H1 (cell line): Measurements from ENCODE around the gene DYNLT5. TPM values are rescaled to one million over a fixed set of nuclear protein-coding genes. Genes with fewer than 3 reads are reported as not detected.

Source experiments
- CTCF ChIA-PET: fragments of 300-600 bp; sonication (Branson Sonifier 250); formaldehyde crosslinking; loops from one replicate; lab custom pipeline; 2021; ENCODE audit not compliant: partially characterized antibody; lab: Charles Lee
- POLR2A ChIA-PET: fragments of 300-600 bp; sonication (Branson Sonifier 250); formaldehyde crosslinking; loops from one replicate; lab custom pipeline; 2021; ENCODE audit warnings: inconsistent platforms; ENCODE audit not compliant: partially characterized antibody; lab: Charles Lee
- DNase-seq, 2 experiments: peaks; one replicate each; pipeline versions ENCODE4 v3.0.0 to v3.0.0-alpha.2; 2010 to 2022; ENCODE audit warnings: low spot score in 2 of 2, low read depth in 1 of 2, mixed read lengths in 1 of 2
- FAIRE-seq: peaks from 2 replicates; lab custom pipeline; 2011; peaks lifted over from hg19 to GRCh38; lab: Jason Lieb, UNC
- H2AFZ ChIP-seq: 2 replicates; pipeline ENCODE4 v1.8.1; 2012; ENCODE audit warnings: low read length, inconsistent platforms
- H2AK5ac ChIP-seq: 2 replicates; pipeline ENCODE4 v1.6.1; 2013; ENCODE audit warnings: low read depth, low read length
- H2BK120ac ChIP-seq: replicated peaks from 2 replicates; pipeline ENCODE3; 2013; ENCODE audit warnings: low read depth, low read length, inconsistent platforms
- H2BK12ac ChIP-seq: 2 replicates; pipeline ENCODE4 v1.6.1; 2013; ENCODE audit warnings: low read depth, low read length
- H2BK15ac ChIP-seq: 2 replicates; pipeline ENCODE4 v1.6.1; 2013; ENCODE audit warnings: low read length
- H2BK20ac ChIP-seq: 2 replicates; pipeline ENCODE4 v1.6.1; 2013; ENCODE audit warnings: low read length
- H2BK5ac ChIP-seq: 2 replicates; pipeline ENCODE4 v1.6.1; 2013; ENCODE audit warnings: low read depth, low read length
- H3K14ac ChIP-seq: 2 replicates; pipeline ENCODE4 v1.6.1; 2013; ENCODE audit warnings: inconsistent platforms; ENCODE audit not compliant: insufficient read length
- H3K18ac ChIP-seq: 2 replicates; pipeline ENCODE4 v1.6.1; 2013; ENCODE audit warnings: low read length; ENCODE audit errors: extremely low read depth
- H3K23ac ChIP-seq: 2 replicates; pipeline ENCODE4 v1.6.1; 2013; ENCODE audit warnings: inconsistent platforms; ENCODE audit not compliant: insufficient read length
- H3K23me2 ChIP-seq: 2 replicates; pipeline ENCODE4 v1.6.1; 2013; ENCODE audit warnings: low read depth, low read length
- H3K27ac ChIP-seq: 2 replicates; pipeline ENCODE4 v1.6.1; 2011; ENCODE audit warnings: low read depth, low read length, inconsistent platforms
- H3K27me3 ChIP-seq, 4 experiments: replicated peaks in 1 of 4; 1 replicate in 1 of 4; 2 replicates in 3 of 4; pipeline versions ENCODE4 v1.6.1 to v1.8.1; 2011 to 2013; ENCODE audit warnings: low read length in 3 of 4, mild to moderate bottlenecking in 3 of 4, inconsistent platforms in 2 of 4, mixed read lengths in 2 of 4, moderate library complexity in 1 of 4; ENCODE audit not compliant: control insufficient read depth in 3 of 4, insufficient read depth in 3 of 4; ENCODE audit errors: extremely low read depth in 1 of 4
- H3K36me3 ChIP-seq, 4 experiments: 2 replicates each; pipeline versions ENCODE4 v1.6.1 to v1.8.1; 2011 to 2013; ENCODE audit warnings: mild to moderate bottlenecking in 4 of 4, low read length in 3 of 4, moderate library complexity in 2 of 4, control low read depth in 1 of 4, inconsistent platforms in 1 of 4; ENCODE audit not compliant: insufficient read depth in 4 of 4, control insufficient read depth in 2 of 4
- H3K4ac ChIP-seq: replicated peaks from 2 replicates; pipeline ENCODE3; 2013; ENCODE audit warnings: low read length, low read depth, mixed read lengths, inconsistent platforms; ENCODE audit not compliant: insufficient read length
- H3K4me1 ChIP-seq, 4 experiments: replicated peaks in 1 of 4; 1 replicate in 1 of 4; 2 replicates in 3 of 4; pipeline versions ENCODE4 v1.6.1 to v1.8.1; 2011 to 2013; ENCODE audit warnings: low read length in 3 of 4, inconsistent platforms in 2 of 4, mixed read lengths in 1 of 4; ENCODE audit not compliant: insufficient read depth in 4 of 4, control insufficient read depth in 3 of 4
- H3K4me2 ChIP-seq, 2 experiments: 2 replicates each; pipeline versions ENCODE4 v1.6.1 to v1.8.1; 2011 to 2013; ENCODE audit warnings: low read depth in 2 of 2, low read length in 2 of 2, control low read depth in 1 of 2, inconsistent platforms in 1 of 2, mild to moderate bottlenecking in 1 of 2; ENCODE audit not compliant: insufficient read depth in 1 of 2
- H3K4me3 ChIP-seq, 4 experiments: fragments of 200-600, 300-600 bp in 1 of 4; sonication (generic), shearing (Covaris generic), sonication (Bioruptor Twin) in 1 of 4; 2 replicates each; pipeline versions ENCODE4 v1.5.1 to v1.8.1; 2011 to 2016; ENCODE audit warnings: low read length in 4 of 4, low read depth in 3 of 4, control low read depth in 2 of 4, inconsistent platforms in 2 of 4, mild to moderate bottlenecking in 2 of 4, mixed read lengths in 1 of 4, moderate library complexity in 1 of 4; ENCODE audit not compliant: insufficient read depth in 2 of 4; ENCODE audit errors: extremely low read depth in 1 of 4
- H3K56ac ChIP-seq: replicated peaks from 2 replicates; pipeline ENCODE3; 2013; ENCODE audit warnings: low read depth, mild to moderate bottlenecking, mixed read lengths, low read length, inconsistent platforms; ENCODE audit not compliant: insufficient read length
- H3K79me1 ChIP-seq: 2 replicates; pipeline ENCODE4 v1.6.1; 2013; ENCODE audit warnings: low read depth, low read length, control low read depth
- H3K79me2 ChIP-seq, 2 experiments: 2 replicates each; pipeline versions ENCODE4 v1.6.1 to v1.8.1; 2012 to 2013; ENCODE audit warnings: low read length in 2 of 2, mild to moderate bottlenecking in 2 of 2, inconsistent platforms in 1 of 2; ENCODE audit not compliant: insufficient read depth in 2 of 2, control insufficient read depth in 1 of 2
- H3K9ac ChIP-seq, 4 experiments: replicated peaks in 1 of 4; 1 replicate in 1 of 4; 2 replicates in 3 of 4; pipeline versions ENCODE4 v1.6.1 to v1.8.1; 2011 to 2013; ENCODE audit warnings: low read depth in 3 of 4, low read length in 3 of 4, control low read depth in 2 of 4, mild to moderate bottlenecking in 2 of 4, moderate library complexity in 2 of 4, inconsistent platforms in 1 of 4; ENCODE audit errors: extremely low read depth in 1 of 4
- H3K9me3 ChIP-seq, 2 experiments: 2 replicates each; pipeline versions ENCODE4 v1.6.1 to v1.8.1; 2012 to 2013; ENCODE audit warnings: mild to moderate bottlenecking in 2 of 2, moderate library complexity in 2 of 2, control low read depth in 1 of 2, inconsistent platforms in 1 of 2, low read depth in 1 of 2, low read length in 1 of 2, mixed read lengths in 1 of 2; ENCODE audit not compliant: insufficient read depth in 2 of 2
- H4K20me1 ChIP-seq, 2 experiments: replicated peaks in 1 of 2; 2 replicates each; pipeline versions ENCODE3 to v1.8.1; 2011 to 2013; ENCODE audit warnings: inconsistent platforms in 2 of 2, low read length in 2 of 2, mild to moderate bottlenecking in 1 of 2; ENCODE audit not compliant: insufficient read depth in 2 of 2, control insufficient read depth in 1 of 2
- H4K5ac ChIP-seq: 2 replicates; pipeline ENCODE4 v1.6.1; 2013; ENCODE audit warnings: low read length, low read depth, mixed read lengths, inconsistent platforms; ENCODE audit not compliant: insufficient read length
- H4K8ac ChIP-seq: 2 replicates; pipeline ENCODE4 v1.8.0; 2013; ENCODE audit warnings: mild to moderate bottlenecking, moderate library complexity, low read length, inconsistent platforms; ENCODE audit not compliant: insufficient read depth; ENCODE audit errors: extremely low read depth
- H4K91ac ChIP-seq: replicated peaks from 2 replicates; pipeline ENCODE3; 2013; ENCODE audit warnings: low read length, mixed read lengths, inconsistent platforms; ENCODE audit not compliant: insufficient read length
- ATF3 ChIP-seq: IDR thresholded peaks from 2 replicates; pipeline ENCODE4 v1.6.1; 2011; ENCODE audit warnings: low read depth, mild to moderate bottlenecking, low read length; ENCODE audit not compliant: insufficient read depth
- BACH1 ChIP-seq: IDR thresholded peaks from 2 replicates; pipeline ENCODE4 v1.6.1; 2012; ENCODE audit warnings: low read length, improper control_type of control experiment
- BCL11A ChIP-seq, 2 experiments: IDR thresholded peaks; one replicate each; pipeline ENCODE4 v1.6.1; 2011; ENCODE audit warnings: low read depth in 2 of 2, low read length in 2 of 2, mild to moderate bottlenecking in 2 of 2
- CBX5 ChIP-seq: fragments of 300-800, 300-1000 bp; sonication (generic); IDR thresholded peaks from 2 replicates; pipeline ENCODE4 v1.7.1; 2016; ENCODE audit warnings: antibody characterized with exemption, low read length, low read depth
- EP300 ChIP-seq, 2 experiments: IDR thresholded peaks; 1 replicate in 1 of 2; 2 replicates in 1 of 2; pipeline ENCODE4 v1.6.1; 2011 to 2012; ENCODE audit warnings: low read depth in 2 of 2, low read length in 2 of 2, mild to moderate bottlenecking in 2 of 2, borderline replicate concordance in 1 of 2, inconsistent platforms in 1 of 2, moderate library complexity in 1 of 2
- NRF1 ChIP-seq: IDR thresholded peaks from 2 replicates; pipeline ENCODE4 v1.6.1; 2011; ENCODE audit warnings: mild to moderate bottlenecking, low read depth, low read length, improper control_type of control experiment
- RXRA ChIP-seq: IDR thresholded peaks from 2 replicates; pipeline ENCODE4 v1.6.1; 2011; ENCODE audit warnings: low read depth, mild to moderate bottlenecking, low read length, moderate library complexity; ENCODE audit not compliant: insufficient read depth
- TAF1 ChIP-seq: IDR thresholded peaks from 2 replicates; pipeline ENCODE4 v1.6.1; 2011; ENCODE audit warnings: mild to moderate bottlenecking, low read depth, low read length
- TAF7 ChIP-seq: optimal IDR thresholded peaks from 2 replicates; pipeline ENCODE3; 2011; ENCODE audit warnings: low read depth, mild to moderate bottlenecking, inconsistent platforms, low read length, moderate library complexity, borderline replicate concordance
- WGBS, 2 experiments: shearing (Covaris generic) in 1 of 2; methylation state at CpG; one replicate each; pipeline versions ENCODE4 v1.1.6 to v1.1.7; 2013 to 2015; ENCODE audit warnings: low lambda C conversion rate in 2 of 2, mixed read lengths in 2 of 2, inconsistent platforms in 1 of 2, low coverage in 1 of 2, missing lambda C conversion rate in 1 of 2; ENCODE audit not compliant: insufficient replicate concordance in 2 of 2, insufficient coverage in 1 of 2, insufficient read length in 1 of 2; ENCODE audit errors: extremely low coverage in 1 of 2, missing lambda C conversion rate in 1 of 2; 5-methylcytosine and 5-hydroxymethylcytosine counted together
- polyA plus RNA-seq, 7 experiments: library from polyadenylated mRNA; depleted of rRNA in 3 of 7; stranded (reverse) in 5 of 7; unstranded in 2 of 7; fragments of >200 nt in 5 of 7; fragments of 200-250 nt in 2 of 7; gene quantifications; 1 replicate in 5 of 7; 2 replicates in 1 of 7; 4 replicates in 1 of 7; pipeline versions ENCODE4 v1.2.1 to v1.2.3, GENCODE V29; 2011 to 2013; ENCODE audit warnings: missing spikeins in 2 of 7, mixed read lengths in 2 of 7
- total RNA-seq: library from RNA; stranded (reverse); fragmentation: NEBNext Ultra II Directional; extraction: Animal tissue kit (Norgen Biotek cat#: 25700); gene quantifications from 2 replicates; pipeline ENCODE4 v1.2.1, GENCODE V29; 2021

DYNLT5 gene
- total and polyA plus RNA-seq, 2 of the 8 experiments (the other 6 are each of a cell fraction or from before 2014, with no cell fraction given), result 0.93 to 1.5 TPM

GRCh38 chr1:66751160-66751559 is 1.1 kb upstream of the DYNLT5 start:
- POLR2A ChIA-PET, result no interaction called here
- no peak overlapping the region for H2BK20ac ChIP-seq
- 89% methylated on average over 4 of the region's 4 CpGs; no CpG with 5 or more reads in 1 of the 2 experiments for WGBS, 2 experiments
- no peak overlapping the region for H3K4ac ChIP-seq
- no peak for DNase-seq
- H3K23me2 ChIP-seq, result peaks cover 9% of the 10 kb centered on the region
- no peaks in the 10 kb centered on the region for H3K79me2 ChIP-seq
- no peak overlapping the region for H3K56ac ChIP-seq
- no peak overlapping the region for H4K91ac ChIP-seq
- no peak overlapping the region for H3K14ac ChIP-seq
- CTCF ChIA-PET, result interaction anchor here (1.1 to 1.2 kb wide), 2 partner anchors 12 to 26 kb away, joined by 3 read pairs; no protein-coding TSS in a partner anchor
- 0 out of 2 replicates have a peak overlapping the region, but pooled peaks have one; percentile 57 for H2AFZ ChIP-seq
- H3K4me1 ChIP-seq, result peaks cover 0 to 8% (median 4%) of the 10 kb centered on the region in 4 experiments; a peak in 4 of 7 replicates
- peaks cover 1 to 10% (median 5%) of the 10 kb centered on the region in 4 experiments for H3K27me3 ChIP-seq
- no peak overlapping the region for H3K27ac ChIP-seq
- H4K5ac ChIP-seq, result no peak overlapping the region
- no peak for FAIRE-seq
- H2BK15ac ChIP-seq, result no peak overlapping the region
- H3K36me3 ChIP-seq, result no peaks in the 10 kb centered on the region
- no peaks in the 10 kb centered on the region for H3K9me3 ChIP-seq
- no peak overlapping the region for H3K9ac ChIP-seq
- H2BK5ac ChIP-seq, result no peak overlapping the region
- H4K20me1 ChIP-seq, result no peaks in the 10 kb centered on the region
- H3K18ac ChIP-seq, result no peak overlapping the region
- no peak overlapping the region for H2BK120ac ChIP-seq
- TF ChIP-seq BCL11A (IDR thresholded peaks at IDR 0.05; ENCODE audit: low read depth in 2 of 2, low read length in 2 of 2) (no peak), RXRA (no peak), CBX5 (no peak), TAF1 (no peak), BACH1 (no peak), NRF1 (no peak), ATF3 (no peak), EP300 (IDR thresholded peaks at IDR 0.05; ENCODE audit: borderline replicate concordance in 1 of 2, low read depth in 2 of 2, low read length in 2 of 2) (no peak), TAF7 (no peak)
- H3K4me2 ChIP-seq, result no peak overlapping the region; a peak in 1 of 4 replicates
- no peak overlapping the region for H2AK5ac ChIP-seq
- no peak overlapping the region for H2BK12ac ChIP-seq
- no peaks in the 10 kb centered on the region for H3K79me1 ChIP-seq
- H3K23ac ChIP-seq, result no peak overlapping the region
- H4K8ac ChIP-seq, result no peak overlapping the region
- no peak overlapping the region for H3K4me3 ChIP-seq
